NOMO-1 treated with dmso at 0.1 percent for 144 hours (cell line): Measurements from ENCODE around the gene GCSH.
A peak's percentile ranks its signal among the peaks of the same experiment; 100 is the strongest.

ENCODE experiments used
- DNase-seq: peaks from one replicate; lab custom pipeline; 2025; ENCODE audit not compliant: unreplicated experiment; lab: John Stamatoyannopoulos, UW

GCSH gene

GRCh38 chr16:81053761-81054160 is 42.4 kb downstream of the GCSH start:
- no peak for DNase-seq

GRCh38 chr16:81042821-81043220 is 53.4 kb downstream of the GCSH start:
- DNase-seq, result no peak

GRCh38 chr16:81041696-81042095 is 54.5 kb downstream of the GCSH start:
- no peak for DNase-seq

DNA sequence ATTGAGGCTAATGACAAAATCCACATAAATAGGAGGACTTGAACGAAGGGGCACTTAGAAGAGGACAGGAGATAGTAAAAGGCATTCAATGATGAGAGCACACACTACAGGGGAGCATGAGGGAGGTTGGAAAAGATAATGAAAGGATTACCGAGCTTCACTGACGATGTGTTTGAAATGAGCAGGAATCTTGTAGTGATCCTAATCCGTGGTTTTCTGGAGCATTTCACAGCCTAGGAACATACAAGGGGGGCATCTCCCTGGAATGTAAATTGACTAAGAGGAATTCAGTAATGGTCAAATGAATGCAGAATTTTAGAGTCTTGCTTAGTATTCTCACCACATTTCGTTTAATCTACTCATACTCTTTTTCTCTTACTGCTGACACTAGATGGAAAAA is 55.4 kb downstream of the GCSH start:
- DNase-seq, result no peak

GRCh38 chr16:81040131-81040530 is 56.1 kb downstream of the GCSH start:
- no peak for DNase-seq

DNA sequence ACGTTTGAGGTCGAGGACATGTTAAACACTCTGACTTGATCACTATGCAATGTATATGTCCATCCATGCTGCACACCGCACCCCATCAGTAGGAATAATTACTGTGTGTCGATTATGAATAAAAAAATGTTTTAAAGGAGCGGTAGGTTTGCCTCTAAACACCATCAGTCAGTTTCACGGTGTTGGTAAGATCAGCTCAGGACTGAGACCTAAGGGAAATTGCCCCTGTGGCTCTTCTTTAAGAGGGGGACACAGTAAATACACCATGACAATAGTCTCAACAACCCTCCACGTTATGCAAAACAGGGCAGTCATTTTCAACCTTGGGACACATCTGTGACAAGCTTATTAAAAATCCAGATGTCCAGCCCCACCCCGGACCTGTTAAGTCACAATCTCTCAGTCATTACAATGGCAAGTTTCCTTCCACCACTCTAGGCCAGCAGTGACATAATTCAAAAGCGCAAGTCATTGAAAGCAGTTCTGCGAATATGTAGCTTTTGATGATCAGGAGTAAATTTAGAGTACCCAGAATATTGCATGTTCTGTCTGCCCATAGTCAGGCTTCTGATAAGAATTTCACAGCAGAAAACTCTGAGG is 59.3 kb downstream of the GCSH start:
- DNase-seq, result no peak

- no peak for DNase-seq
These were observed 60.0 kb downstream of the GCSH start for GRCh38 chr16:81035975-81036750.

DNA sequence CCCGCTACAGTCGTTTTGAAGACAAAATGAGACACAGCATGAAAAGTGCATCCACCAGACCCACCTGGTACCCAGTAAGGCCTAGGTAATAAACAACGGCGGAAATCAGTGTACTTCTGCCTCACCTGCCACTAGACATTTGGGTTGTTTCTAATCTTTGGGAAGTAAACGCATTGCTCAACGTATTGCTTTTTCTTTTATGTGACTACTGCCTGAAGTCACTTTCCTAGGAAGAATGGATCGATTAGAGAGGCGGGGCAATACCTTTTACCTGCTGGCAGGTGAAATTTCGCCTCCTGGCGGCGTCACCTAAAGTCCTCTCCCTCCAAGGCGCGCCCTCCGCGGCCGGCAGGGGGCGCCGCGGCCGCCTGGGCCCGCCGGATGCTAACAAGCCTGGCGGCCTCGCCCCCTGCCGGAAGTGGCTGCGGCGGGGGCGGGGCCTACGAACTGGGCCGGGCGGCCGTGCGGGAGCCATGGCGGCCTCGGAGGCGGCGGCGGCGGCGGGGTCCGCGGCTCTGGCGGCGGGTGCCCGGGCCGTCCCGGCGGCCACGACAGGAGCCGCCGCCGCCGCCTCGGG is 60.7 kb downstream of the GCSH start, which contains the start of gene ATMIN:
ATMIN (plus strand) TSS at position 445 of the 577 bp plus-strand sequence; CDS start at position 474, 29 bp downstream.
- DNase-seq, result peak; percentile 67
